Neural crest cell (in vitro differentiated cells): ENCODE results near the gene KIAA1191. TPM values are rescaled to one million over a fixed set of nuclear protein-coding genes. Genes with fewer than 3 reads are reported as not detected.

Source experiments
- DNase-seq: peaks from one replicate; pipeline ENCODE4 v3.0.0; 2021; ENCODE audit warnings: low read depth, mixed read lengths, low spot score
- H3K27ac Mint-ChIP-seq: one replicate; pipeline ENCODE4 v1.8.0; 2021; ENCODE audit warnings: mild to moderate bottlenecking, mixed read lengths; ENCODE audit not compliant: unreplicated experiment
- H3K27me3 Mint-ChIP-seq: 2 replicates; pipeline ENCODE4 v1.8.0; 2021; ENCODE audit warnings: low read depth, mild to moderate bottlenecking, mixed read lengths
- H3K36me3 Mint-ChIP-seq: 2 replicates; pipeline ENCODE4 v1.8.0; 2021; ENCODE audit warnings: low read depth, mild to moderate bottlenecking, mixed read lengths
- H3K4me1 Mint-ChIP-seq: 2 replicates; pipeline ENCODE4 v1.8.0; 2021; ENCODE audit warnings: mixed read lengths
- H3K4me3 Mint-ChIP-seq: one replicate; pipeline ENCODE4 v1.8.0; 2021; ENCODE audit warnings: mild to moderate bottlenecking, mixed read lengths
- H3K9me3 Mint-ChIP-seq: 2 replicates; pipeline ENCODE4 v1.8.0; 2021; ENCODE audit warnings: mixed read lengths
- CTCF ChIP-seq: fragments of 200-600 bp; sonication (generic); conservative IDR thresholded peaks from 2 replicates; pipeline ENCODE4 v1.5.0; 2021; ENCODE audit warnings: antibody characterized with exemption, mild to moderate bottlenecking
- total RNA-seq: library from RNA; stranded (reverse); gene quantifications from 2 replicates; pipeline ENCODE4 v1.2.1, GENCODE V29; 2021

Gene KIAA1191
- total RNA-seq, 1 donor from 2014 or later = 112 TPM

GRCh38 chr5:176383961-176384360 is 22.4 kb upstream of the KIAA1191 start:
- no peak overlapping the region for H3K4me3 Mint-ChIP-seq
- H3K27me3 Mint-ChIP-seq = no peaks in the 10 kb centered on the region
- no peak for DNase-seq
- peaks cover 8% of the 10 kb centered on the region for H3K36me3 Mint-ChIP-seq
- H3K4me1 Mint-ChIP-seq = peaks cover 29% of the 10 kb centered on the region
- H3K9me3 Mint-ChIP-seq = no peaks in the 10 kb centered on the region
- no peak overlapping the region for H3K27ac Mint-ChIP-seq
- TF ChIP-seq CTCF = no peak

- TF ChIP-seq CTCF = no peak
- Mint-ChIP-seq H3K9me3 (no peaks in the 10 kb centered on the region), H3K36me3 (peaks cover 8% of the 10 kb centered on the region), H3K27me3 (no peaks in the 10 kb centered on the region), H3K4me3 (no peak overlapping the region), H3K27ac (no peak overlapping the region), H3K4me1 (peaks cover 25% of the 10 kb centered on the region)
- DNase-seq = no peak
Measured at GRCh38 chr5:176383248-176383905, 21.8 kb upstream of the KIAA1191 start.

- H3K27me3 Mint-ChIP-seq = no peaks in the 10 kb centered on the region
- H3K36me3 Mint-ChIP-seq = peaks cover 8% of the 10 kb centered on the region
- H3K9me3 Mint-ChIP-seq = no peaks in the 10 kb centered on the region
- no peak for DNase-seq
- no peak overlapping the region for H3K4me3 Mint-ChIP-seq
- peaks cover 20% of the 10 kb centered on the region for H3K4me1 Mint-ChIP-seq
- TF ChIP-seq CTCF = no peak
- no peak overlapping the region for H3K27ac Mint-ChIP-seq
Measured at GRCh38 chr5:176382721-176383120, 21.2 kb upstream of the KIAA1191 start.

GRCh38 chr5:176381979-176382378 is 20.4 kb upstream of the KIAA1191 start:
- DNase-seq = no peak
- Mint-ChIP-seq H3K4me3 (no peak overlapping the region), H3K4me1 (peaks cover 13% of the 10 kb centered on the region), H3K36me3 (peaks cover 8% of the 10 kb centered on the region), H3K9me3 (no peaks in the 10 kb centered on the region), H3K27me3 (no peaks in the 10 kb centered on the region), H3K27ac (no peak overlapping the region)
- TF ChIP-seq CTCF = no peak

- no peaks in the 10 kb centered on the region for H3K9me3 Mint-ChIP-seq
- no peak overlapping the region for H3K27ac Mint-ChIP-seq
- H3K27me3 Mint-ChIP-seq = no peaks in the 10 kb centered on the region
- no peak for TF ChIP-seq CTCF
- H3K4me1 Mint-ChIP-seq = peaks cover 7% of the 10 kb centered on the region
- no peak for DNase-seq
- H3K4me3 Mint-ChIP-seq = no peak overlapping the region
- peaks cover 8% of the 10 kb centered on the region for H3K36me3 Mint-ChIP-seq
Measured at GRCh38 chr5:176381423-176381822, 19.9 kb upstream of the KIAA1191 start.
